Activated CD8-positive, alpha-beta memory T cell treated with anti-CD3 and anti-CD28 coated beads, Interleukin-2, amount 50 U/mL, for 24 hours (primary cell): ENCODE data around the gene BRSK2.

ENCODE experiments used
- DNase-seq: peaks from one replicate; pipeline ENCODE4 v3.0.0-alpha.2; 2020; ENCODE audit errors: extremely low read depth

The BRSK2 gene

GRCh38 chr11:1451781-1452470 lies 62.2 kb downstream of the BRSK2 start:
- no peak for DNase-seq

DNA sequence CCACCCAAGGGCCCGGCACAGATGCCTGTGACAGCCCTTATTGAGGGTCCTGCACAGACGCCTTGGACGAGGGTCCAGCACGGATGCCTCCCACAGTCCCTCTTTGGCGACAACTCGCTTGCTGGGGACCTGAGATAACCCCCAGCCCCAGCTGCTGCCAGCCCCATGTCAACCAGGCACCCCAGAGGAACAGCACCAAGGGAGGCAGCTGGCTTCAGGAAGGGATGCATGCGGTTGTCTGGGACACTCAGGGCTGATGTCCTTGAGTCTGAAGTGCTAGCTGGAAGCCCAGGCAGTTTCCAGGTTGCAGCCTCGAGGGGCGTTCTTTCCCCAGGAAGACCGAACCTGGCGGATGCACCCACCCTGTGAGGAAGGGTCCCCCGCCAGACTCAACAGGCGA lies 63.0 kb downstream of the BRSK2 start:
- no peak for DNase-seq

- DNase-seq = no peak
Measured at GRCh38 chr11:1453611-1454034, 63.9 kb downstream of the BRSK2 start.

DNA sequence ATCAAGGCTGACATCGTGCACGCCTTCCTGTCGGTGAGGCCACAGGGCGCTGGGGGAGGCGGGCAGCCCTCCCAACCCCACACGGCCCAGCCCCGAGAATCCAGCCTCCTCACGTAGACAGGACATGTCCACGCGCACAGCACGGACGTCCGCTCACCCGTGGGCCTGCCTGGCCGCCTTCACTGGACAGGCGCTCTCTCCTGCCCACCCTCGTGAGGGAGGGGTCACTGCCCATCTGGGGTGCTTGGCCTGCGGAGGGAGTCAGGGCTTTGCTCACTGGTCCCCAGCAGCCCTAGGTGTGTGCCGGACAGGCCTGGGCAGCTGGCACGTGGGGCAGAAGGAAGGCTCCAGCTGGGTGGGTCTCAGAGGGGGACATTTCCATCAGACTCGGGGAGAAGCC lies 64.8 kb downstream of the BRSK2 start:
- no peak for DNase-seq

DNA sequence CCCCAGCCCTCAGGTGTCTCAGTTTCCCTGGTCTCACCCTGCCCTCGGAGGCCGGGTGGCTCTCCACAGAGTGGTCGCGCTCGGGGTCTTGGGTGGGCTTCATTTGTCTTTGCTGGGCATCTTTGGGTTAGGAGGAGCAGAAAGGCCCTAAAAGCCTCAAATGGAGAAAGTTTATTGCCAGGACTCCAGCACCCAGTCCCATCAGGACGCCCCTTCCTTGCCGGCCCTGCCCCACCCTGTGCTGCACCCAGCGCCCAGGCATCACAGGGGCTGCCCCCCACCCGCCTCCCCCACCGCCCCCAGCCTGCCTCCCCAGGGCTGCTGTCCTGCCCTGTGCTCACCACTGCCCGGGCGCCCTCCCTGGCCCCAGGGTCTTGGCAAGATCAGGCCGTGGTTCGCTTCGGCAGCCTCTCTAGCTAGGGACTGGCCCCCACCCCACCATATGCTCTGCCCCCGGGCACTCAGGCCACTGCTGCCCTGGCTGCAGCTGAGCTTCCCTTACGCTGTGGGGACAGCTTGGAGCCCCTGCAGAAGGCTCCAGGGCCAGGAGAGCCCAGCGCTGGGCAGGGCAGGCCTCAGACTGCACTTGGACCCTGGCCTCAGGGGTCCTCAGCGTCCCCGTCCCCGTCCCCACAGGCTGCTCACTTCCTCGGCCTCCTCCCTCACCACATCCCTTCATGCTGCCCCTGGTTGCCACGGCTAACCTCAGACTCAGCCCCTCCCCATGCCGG lies 65.5 kb downstream of the BRSK2 start:
- DNase-seq = no peak

DNA sequence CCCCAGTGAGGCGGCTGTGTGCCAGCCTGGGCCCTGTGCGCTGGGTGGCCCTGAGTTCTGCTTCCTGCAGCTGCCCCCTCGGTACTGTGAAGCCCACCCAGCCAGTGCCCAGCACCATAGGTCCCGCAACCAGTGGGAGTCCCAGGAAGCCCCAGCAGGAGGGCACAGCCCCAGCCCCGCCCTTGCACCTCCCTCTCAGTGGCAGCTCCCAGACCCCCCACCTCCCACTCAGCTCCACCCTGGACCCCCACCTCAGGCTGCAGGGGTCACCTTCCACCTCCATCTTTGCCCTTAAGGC lies 66.0 kb downstream of the BRSK2 start:
- DNase-seq = no peak

GRCh38 chr11:1456176-1456575 lies 66.4 kb downstream of the BRSK2 start:
- no peak for DNase-seq

DNA sequence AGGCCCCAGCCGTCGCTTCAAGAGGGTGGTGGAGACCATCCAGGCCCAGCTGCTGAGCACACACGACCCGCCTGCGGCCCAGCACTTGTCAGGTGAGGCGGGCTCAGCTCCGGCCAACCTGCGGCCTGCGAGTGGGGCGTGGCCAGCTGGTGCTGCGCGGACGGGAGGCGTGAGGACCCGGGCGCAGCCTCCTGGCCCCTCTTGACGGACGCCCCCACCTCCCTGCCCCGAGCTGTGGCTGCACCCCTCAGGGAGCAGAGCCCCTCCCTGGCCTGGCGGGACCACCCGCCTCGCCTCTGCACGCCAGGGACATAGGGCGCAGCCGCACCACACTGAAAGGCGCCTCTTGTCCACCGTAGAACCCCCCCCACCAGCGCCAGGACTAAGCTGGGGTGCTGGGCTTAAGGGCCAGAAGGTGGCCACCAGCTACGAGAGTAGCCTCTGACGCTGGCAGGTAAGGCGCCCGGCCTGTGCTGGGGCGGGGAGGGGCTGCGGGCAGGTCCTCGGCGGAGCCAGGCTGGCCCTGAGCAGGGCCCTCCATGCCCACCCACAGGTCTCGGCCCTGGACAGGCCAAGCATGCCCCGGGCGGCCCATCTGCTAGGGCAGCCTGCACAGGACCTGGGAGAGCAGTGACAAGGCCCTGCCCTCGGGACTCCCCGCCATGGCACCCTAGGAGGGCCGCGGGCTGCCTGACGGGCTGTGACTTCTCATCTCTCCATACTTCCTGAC lies 67.0 kb downstream of the BRSK2 start:
- no peak for DNase-seq

GRCh38 chr11:1457326-1457680 lies 67.6 kb downstream of the BRSK2 start:
- DNase-seq = no peak

GRCh38 chr11:1457856-1458255 lies 68.1 kb downstream of the BRSK2 start:
- DNase-seq = no peak

- DNase-seq = no peak
Measured at GRCh38 chr11:1458340-1459218, 68.8 kb downstream of the BRSK2 start.

GRCh38 chr11:1459219-1459575 lies 69.5 kb downstream of the BRSK2 start:
- DNase-seq = no peak

DNA sequence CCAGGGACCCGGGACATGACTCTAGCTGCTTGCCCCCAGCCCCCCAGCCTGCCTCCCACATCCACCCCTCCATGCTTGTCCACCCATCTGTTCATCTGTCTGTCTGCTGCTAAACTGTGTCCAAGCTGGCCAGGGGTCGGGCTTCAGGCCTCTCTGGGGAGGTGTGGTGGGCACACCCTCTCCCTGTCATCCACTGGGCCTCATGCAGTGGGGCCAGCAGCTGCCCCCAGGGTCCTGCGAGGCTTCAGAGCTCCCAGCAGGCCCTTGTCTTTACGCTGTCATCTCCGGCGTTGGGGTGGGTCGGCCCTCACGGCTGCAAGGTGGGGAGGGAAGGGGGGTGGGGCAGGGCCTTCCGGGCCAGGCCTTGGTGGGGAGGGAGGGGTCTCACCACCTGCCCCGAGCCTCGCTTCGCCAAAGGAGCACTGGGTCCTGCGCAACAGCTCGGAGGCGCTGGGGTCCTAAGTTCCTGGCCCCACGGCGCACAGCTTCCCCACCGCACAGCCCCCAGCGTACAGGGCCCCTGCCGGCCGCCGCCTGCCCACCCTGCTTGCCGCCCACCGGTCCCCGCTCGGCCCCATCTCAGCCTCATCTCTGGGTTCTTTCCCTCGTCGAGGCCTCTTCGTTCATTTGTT lies 70.1 kb downstream of the BRSK2 start:
- DNase-seq = no peak

DNA sequence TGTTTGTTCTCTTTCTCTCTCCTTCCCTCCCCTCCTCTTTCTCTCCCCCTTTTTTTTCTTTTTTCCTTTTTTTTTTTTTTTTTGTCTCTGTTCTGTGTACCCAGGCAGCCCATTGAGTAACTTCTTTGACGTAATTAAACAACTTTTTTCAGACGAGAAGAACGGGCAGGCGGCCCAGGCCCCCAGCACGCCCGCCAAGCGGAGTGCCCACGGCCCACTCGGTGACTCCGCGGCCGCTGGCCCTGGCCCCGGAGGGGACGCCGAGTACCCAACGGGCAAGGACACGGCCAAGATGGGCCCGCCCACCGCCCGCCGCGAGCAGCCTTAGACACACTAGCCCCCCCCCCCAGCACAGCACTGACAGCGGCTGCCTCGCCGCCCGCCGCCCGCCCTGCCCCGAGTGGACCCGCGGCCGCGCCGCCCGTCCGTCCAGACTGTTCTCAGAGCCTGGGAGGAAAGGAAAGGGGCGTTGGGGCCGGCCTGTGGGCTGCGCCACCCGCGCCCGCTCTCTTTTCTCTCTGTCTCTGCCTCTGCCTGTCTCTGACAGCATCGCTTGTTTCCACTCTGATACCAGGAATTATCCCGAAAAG lies 70.8 kb downstream of the BRSK2 start:
- DNase-seq = no peak

DNA sequence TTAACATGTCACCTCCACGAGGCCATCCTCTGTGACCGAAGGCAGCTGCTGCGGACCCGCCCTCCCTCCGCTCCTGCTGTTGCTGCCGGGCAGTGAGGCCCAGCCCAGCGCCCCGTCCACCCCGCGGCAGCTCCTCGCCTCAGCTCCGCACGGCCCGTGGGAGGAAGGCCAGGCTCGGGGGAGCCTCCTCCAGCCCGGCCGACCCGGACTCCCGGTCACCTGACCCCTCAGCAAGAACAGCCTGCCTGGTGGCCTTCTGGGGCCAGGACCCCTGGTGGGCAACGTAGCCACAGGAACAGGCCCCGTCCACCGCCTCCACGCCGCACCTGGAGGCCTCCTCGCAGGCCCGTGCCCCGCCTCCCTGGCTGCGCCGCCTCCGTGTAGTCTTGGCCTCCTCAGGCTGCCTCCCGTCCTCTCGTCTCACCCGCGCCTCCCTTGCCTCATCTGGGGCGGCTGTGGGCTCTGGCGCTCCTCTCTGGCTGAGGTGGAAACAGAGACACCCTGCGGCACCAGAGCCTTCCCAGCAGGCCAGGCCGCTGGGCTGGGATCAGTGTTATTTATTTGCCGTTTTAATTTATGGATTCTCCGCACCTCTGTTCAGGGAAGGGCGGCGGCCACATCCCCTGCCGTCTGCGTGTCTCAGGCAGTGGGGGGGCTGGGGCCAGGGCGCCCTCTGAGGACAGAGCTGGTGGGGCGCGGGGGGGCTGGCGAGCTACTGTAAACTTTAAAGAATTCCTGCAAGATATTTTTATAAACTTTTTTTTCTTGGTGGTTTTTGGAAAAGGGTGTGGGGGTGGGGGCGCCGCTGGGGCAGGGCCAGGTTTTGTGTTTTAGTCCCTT lies 71.5 kb downstream of the BRSK2 start:
- no peak for DNase-seq

DNA sequence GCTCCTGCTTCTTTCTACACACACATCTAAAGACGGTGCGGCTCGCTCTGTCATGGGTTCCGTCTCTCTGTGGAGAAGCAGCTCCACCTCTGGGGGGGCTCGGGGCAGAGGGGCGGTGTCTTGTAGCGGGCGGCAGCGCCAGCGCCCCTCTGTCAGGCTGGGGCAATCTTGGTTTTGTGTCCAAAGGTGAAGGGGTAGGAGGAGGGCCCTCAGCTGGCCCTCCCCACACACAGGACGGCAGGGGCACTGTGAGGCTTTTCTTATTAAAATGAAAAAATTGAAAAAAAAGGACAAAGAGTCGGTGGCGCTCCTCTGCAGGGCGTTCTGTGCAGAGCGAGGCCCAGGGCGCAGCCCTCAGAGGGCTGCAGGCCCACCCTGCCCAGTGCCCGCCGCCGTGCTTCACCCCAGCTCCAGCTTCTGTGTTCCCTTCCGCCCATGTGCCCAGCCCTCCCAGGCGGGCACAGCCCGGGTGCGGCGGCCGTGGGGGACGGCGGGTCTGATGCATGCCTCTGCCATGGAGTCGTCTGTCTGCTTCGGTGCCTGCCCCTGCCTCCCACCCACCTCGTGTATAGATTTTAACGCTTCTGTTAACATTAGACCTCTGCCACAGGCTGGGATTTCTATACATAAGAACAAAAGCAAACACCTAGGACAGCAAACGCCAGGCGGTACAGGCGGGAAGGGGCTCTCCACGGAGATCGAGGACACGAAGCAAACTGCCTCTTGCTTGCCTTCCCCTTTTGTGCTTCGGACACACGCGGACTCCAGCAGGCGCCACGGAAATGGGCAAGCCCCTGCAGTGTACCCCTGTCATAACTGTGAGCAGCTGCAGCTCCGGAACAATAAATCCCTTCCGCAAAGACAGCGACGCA lies 72.3 kb downstream of the BRSK2 start:
- DNase-seq = no peak

- no peak for DNase-seq
Measured at GRCh38 chr11:1462698-1462975, 72.9 kb downstream of the BRSK2 start.

GRCh38 chr11:1463056-1463455 lies 73.3 kb downstream of the BRSK2 start:
- no peak for DNase-seq

DNA sequence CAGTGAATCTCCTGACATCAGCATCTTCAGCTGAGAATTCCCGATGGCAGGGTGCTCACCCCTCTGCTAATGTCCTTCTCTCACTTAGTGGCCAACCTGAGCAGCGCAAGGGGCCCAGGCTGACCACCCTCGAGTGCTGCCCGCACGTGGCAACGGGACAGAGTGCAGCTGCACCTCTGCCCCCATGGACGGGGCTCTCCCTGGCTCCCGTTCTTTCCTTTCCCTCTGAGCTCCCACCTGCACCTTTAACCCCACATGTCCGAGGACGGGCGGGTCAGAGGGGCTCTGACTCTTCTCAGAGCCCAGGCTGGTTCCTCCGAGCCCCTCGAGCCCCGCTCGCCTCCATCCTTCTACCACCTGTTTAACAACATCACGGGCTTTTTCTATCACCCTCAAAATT lies 77.0 kb downstream of the BRSK2 start:
- no peak for DNase-seq

DNA sequence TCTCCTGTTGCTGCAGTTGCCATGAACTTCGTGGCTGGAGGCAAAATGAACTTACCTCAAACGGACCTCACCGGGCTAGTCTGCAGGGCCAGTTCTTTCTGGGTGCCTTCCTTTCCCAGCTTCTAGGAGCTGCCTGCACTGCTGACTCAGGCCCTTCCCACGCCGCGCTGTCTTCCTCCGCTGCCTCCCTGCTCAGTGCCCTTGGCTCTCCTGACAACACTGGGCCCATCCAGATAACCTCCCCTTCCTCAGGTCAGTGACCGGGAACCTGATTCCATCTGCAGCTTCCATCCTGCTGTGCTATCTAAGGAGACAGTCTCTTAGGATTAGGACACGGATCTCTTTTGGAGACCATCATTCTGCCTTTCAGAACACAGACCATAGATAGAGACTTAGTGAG lies 77.5 kb downstream of the BRSK2 start:
- no peak for DNase-seq
